ENCODE data around the gene KHSRP. TPM values are rescaled to one million over a fixed set of nuclear protein-coding genes. Genes with fewer than 3 reads are reported as not detected.

Gene KHSRP
- total and polyA plus RNA-seq, 2 donors (not counting 1 experiment from before 2014, with no cell fraction given), result 79.6 to 205 TPM

DNA sequence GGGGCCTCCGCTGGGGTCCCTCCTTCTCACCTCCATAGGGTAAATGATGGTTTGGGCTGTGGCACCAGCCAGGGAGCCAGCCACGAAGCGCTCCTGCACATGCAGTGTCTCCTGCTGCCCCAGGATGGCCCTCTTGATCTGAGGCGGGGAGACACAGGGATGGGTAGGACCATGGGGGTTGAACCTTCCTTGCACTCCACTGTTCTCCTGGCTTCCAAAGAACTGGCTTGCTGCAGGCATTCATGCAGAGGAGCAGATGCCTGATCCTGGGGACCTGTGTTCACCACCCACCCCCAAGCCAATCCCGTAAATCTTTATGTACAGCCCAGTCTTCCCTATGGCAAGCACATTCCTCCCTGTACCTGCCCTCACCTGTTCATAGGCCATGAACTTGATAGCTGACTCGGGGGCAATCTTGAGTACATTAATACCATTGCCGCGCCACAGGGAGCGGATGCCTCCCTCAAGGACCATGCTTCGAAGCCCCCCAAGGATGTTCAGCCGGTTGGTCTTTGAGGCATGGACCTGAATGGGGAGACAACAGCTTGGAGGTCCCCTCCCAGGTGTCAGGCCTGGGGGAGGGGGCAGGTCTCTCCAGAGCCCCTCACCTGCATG is 29.4 kb upstream of the KHSRP start:
- H3K4me1 ChIP-seq (ENCODE audit: control insufficient read depth in 2 of 2, insufficient read depth in 2 of 2, low read length in 2 of 2), result peaks cover 0 to 11% of the 10 kb centered on the region in 2 donors
- peaks cover 0 to 26% (median 9%) of the 10 kb centered on the region in 3 donors for H3K9me3 ChIP-seq (ENCODE audit: control extremely low read depth in 1 of 3, control insufficient read depth in 2 of 3, insufficient read depth in 1 of 3, low read length in 2 of 3)
- WGBS (ENCODE audit: insufficient coverage), result over 99% methylated on average over 10 of the region's 11 CpGs
- H3K36me3 ChIP-seq (replicated peaks in 1 of 2; ENCODE audit: control extremely low read depth in 1 of 2, control insufficient read depth in 1 of 2, extremely low read depth in 1 of 2, insufficient read depth in 2 of 2, low read length in 1 of 2), result peaks cover 0 to 8% of the 10 kb centered on the region in 2 experiments
- H3K27ac Mint-ChIP-seq, result no peak overlapping the region
- H4K20me1 ChIP-seq (ENCODE audit: control insufficient read depth, insufficient read depth, low read length, poor library complexity, severe bottlenecking), result no peaks in the 10 kb centered on the region
- no peak overlapping the region for H2AFZ ChIP-seq (ENCODE audit: insufficient read depth, low read depth, low read length, poor library complexity, severe bottlenecking)
- H3K4me3 ChIP-seq (ENCODE audit: control extremely low read depth in 1 of 5, extremely low read depth in 1 of 5, insufficient read depth in 1 of 5, low read depth in 2 of 5, low read length in 4 of 5), result no peak overlapping the region
- no peak for TF ChIP-seq EZH2 (IDR thresholded peaks at IDR 0.05; ENCODE audit: borderline replicate concordance, insufficient read depth, low read depth, low read length, poor library complexity, severe bottlenecking)
- TF ChIP-seq, protein P1, sequence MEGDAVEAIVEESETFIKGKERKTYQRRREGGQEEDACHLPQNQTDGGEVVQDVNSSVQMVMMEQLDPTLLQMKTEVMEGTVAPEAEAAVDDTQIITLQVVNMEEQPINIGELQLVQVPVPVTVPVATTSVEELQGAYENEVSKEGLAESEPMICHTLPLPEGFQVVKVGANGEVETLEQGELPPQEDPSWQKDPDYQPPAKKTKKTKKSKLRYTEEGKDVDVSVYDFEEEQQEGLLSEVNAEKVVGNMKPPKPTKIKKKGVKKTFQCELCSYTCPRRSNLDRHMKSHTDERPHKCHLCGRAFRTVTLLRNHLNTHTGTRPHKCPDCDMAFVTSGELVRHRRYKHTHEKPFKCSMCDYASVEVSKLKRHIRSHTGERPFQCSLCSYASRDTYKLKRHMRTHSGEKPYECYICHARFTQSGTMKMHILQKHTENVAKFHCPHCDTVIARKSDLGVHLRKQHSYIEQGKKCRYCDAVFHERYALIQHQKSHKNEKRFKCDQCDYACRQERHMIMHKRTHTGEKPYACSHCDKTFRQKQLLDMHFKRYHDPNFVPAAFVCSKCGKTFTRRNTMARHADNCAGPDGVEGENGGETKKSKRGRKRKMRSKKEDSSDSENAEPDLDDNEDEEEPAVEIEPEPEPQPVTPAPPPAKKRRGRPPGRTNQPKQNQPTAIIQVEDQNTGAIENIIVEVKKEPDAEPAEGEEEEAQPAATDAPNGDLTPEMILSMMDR (IDR thresholded peaks at IDR 0.05), result no peak
- H3K9ac ChIP-seq (ENCODE audit: low read length), result no peak overlapping the region
- H3K79me2 ChIP-seq (ENCODE audit: control insufficient read depth, insufficient read depth, low read length), result no peaks in the 10 kb centered on the region
- no peak for ATAC-seq (ENCODE audit: low read depth)
- H3K27me3 Mint-ChIP-seq, result no peaks in the 10 kb centered on the region
- intact Hi-C loops (cut with micrococcal nuclease), result no loop called here
- DNase-seq, result no peak
- no peak overlapping the region for H3K27ac ChIP-seq (ENCODE audit: low read length in 2 of 2)
- peaks cover 14% of the 10 kb centered on the region for H3K4me1 Mint-ChIP-seq
- no peak overlapping the region for H3K4me2 ChIP-seq (replicated peaks; ENCODE audit: low read depth, low read length, poor library complexity, severe bottlenecking)
- ChIA-PET CTCF (no interaction called here), POLR2A (no interaction called here)
- H3K27me3 ChIP-seq (replicated peaks in 1 of 4; ENCODE audit: control extremely low read depth in 1 of 4, control insufficient read depth in 3 of 4, insufficient read depth in 4 of 4, low read length in 3 of 4), result no peaks in the 10 kb centered on the region
- no peak overlapping the region for H3K4me3 Mint-ChIP-seq
- no peaks in the 10 kb centered on the region for H3K9me3 Mint-ChIP-seq (ENCODE audit: insufficient read depth)

GRCh38 chr19:6452899-6453298 is 28.3 kb upstream of the KHSRP start:
- TF ChIP-seq, protein P1 (IDR thresholded peaks at IDR 0.05), result no peak
- TF ChIP-seq EZH2 (IDR thresholded peaks at IDR 0.05; ENCODE audit: borderline replicate concordance, insufficient read depth, low read depth, low read length, poor library complexity, severe bottlenecking), result no peak
- Histone ChIP-seq H3K4me2 (replicated peaks; ENCODE audit: low read depth, low read length, poor library complexity, severe bottlenecking) (no peak overlapping the region), H3K4me3 (ENCODE audit: control extremely low read depth in 1 of 5, extremely low read depth in 1 of 5, insufficient read depth in 1 of 5, low read depth in 2 of 5, low read length in 4 of 5) (no peak overlapping the region), H3K27me3 (replicated peaks in 1 of 4; ENCODE audit: control extremely low read depth in 1 of 4, control insufficient read depth in 3 of 4, insufficient read depth in 4 of 4, low read length in 3 of 4) (no peaks in the 10 kb centered on the region), H3K9ac (ENCODE audit: low read length) (no peak overlapping the region), H3K4me1 (ENCODE audit: control insufficient read depth in 2 of 2, insufficient read depth in 2 of 2, low read length in 2 of 2) (no peaks in the 10 kb centered on the region), H3K9me3 (ENCODE audit: control extremely low read depth in 1 of 3, control insufficient read depth in 2 of 3, insufficient read depth in 1 of 3, low read length in 2 of 3) (peaks cover 0 to 26% (median 9%) of the 10 kb centered on the region in 3 donors), H4K20me1 (ENCODE audit: control insufficient read depth, insufficient read depth, low read length, poor library complexity, severe bottlenecking) (no peaks in the 10 kb centered on the region), H3K79me2 (ENCODE audit: control insufficient read depth, insufficient read depth, low read length) (no peaks in the 10 kb centered on the region), H3K36me3 (replicated peaks in 1 of 2; ENCODE audit: control extremely low read depth in 1 of 2, control insufficient read depth in 1 of 2, extremely low read depth in 1 of 2, insufficient read depth in 2 of 2, low read length in 1 of 2) (peaks cover 0 to 8% of the 10 kb centered on the region in 2 experiments), H3K27ac (ENCODE audit: low read length in 2 of 2) (no peak overlapping the region), H2AFZ (ENCODE audit: insufficient read depth, low read depth, low read length, poor library complexity, severe bottlenecking) (no peak overlapping the region)
- no peak overlapping the region for H3K27ac Mint-ChIP-seq
- WGBS (ENCODE audit: insufficient coverage), result no CpG with 5 or more reads among the region's 2 CpGs
- no peaks in the 10 kb centered on the region for H3K9me3 Mint-ChIP-seq (ENCODE audit: insufficient read depth)
- no peak for ATAC-seq (ENCODE audit: low read depth)
- H3K4me1 Mint-ChIP-seq, result peaks cover 2% of the 10 kb centered on the region
- POLR2A ChIA-PET, result interaction anchor here (0.7 kb wide), 1 partner anchor 50 kb away, joined by 5 read pairs; no protein-coding TSS in a partner anchor
- intact Hi-C loops (cut with micrococcal nuclease), result no loop called here
- H3K4me3 Mint-ChIP-seq, result no peak overlapping the region
- H3K27me3 Mint-ChIP-seq, result no peaks in the 10 kb centered on the region
- DNase-seq, result no peak
- CTCF ChIA-PET, result interaction anchor here (0.6 kb wide), 1 partner anchor 134 kb away, joined by 3 read pairs; no protein-coding TSS in a partner anchor
